ENCODE results near the gene C1orf56.
A peak's percentile ranks its signal among the peaks of the same experiment; 100 is the strongest.

C1orf56 gene

GRCh38 chr1:151067185-151067584 lies 19.6 kb downstream of the C1orf56 start:
- Histone ChIP-seq H3K4me3 (ENCODE audit: insufficient read depth, low read length, poor library complexity, severe bottlenecking) (no peak overlapping the region), H3K9me2 (replicated peaks; ENCODE audit: insufficient read depth, low read length) (no peaks in the 10 kb centered on the region), H3K9me3 (ENCODE audit: insufficient read depth, low read length) (no peaks in the 10 kb centered on the region), H3K27ac (ENCODE audit: low read depth, low read length) (no peak overlapping the region), H3K4me2 (ENCODE audit: low read depth, low read length, poor library complexity, severe bottlenecking) (no peak overlapping the region), H3K27me3 (ENCODE audit: low read length) (no peaks in the 10 kb centered on the region), H3K36me3 (ENCODE audit: low read length) (no peaks in the 10 kb centered on the region), H2AFZ (ENCODE audit: low read depth, low read length, severe bottlenecking) (no peak overlapping the region), H3F3A (ENCODE audit: insufficient read depth) (peaks cover 43% of the 10 kb centered on the region), H4K20me1 (ENCODE audit: low read depth, low read length) (no peaks in the 10 kb centered on the region), H3K9ac (ENCODE audit: low read length) (no peak overlapping the region), H3K79me2 (ENCODE audit: insufficient read depth, low read length) (peaks cover 5% of the 10 kb centered on the region; the same call in 1 of the 2 replicates)
- no peak for TF ChIP-seq CTCF (IDR thresholded peaks at IDR 0.05; ENCODE audit: insufficient read depth, low read length, poor library complexity, severe bottlenecking)
- TF ChIP-seq EZH2phosphoT487 (conservative IDR thresholded peaks at IDR 0.05; ENCODE audit: low read length), result no peak

- Histone ChIP-seq H3K79me2 (ENCODE audit: insufficient read depth, low read length) (peaks cover 5% of the 10 kb centered on the region; the same call in 1 of the 2 replicates), H2AFZ (ENCODE audit: low read depth, low read length, severe bottlenecking) (no peak overlapping the region), H3K27ac (ENCODE audit: low read depth, low read length) (peak overlapping the region; percentile 28; the same call in 1 of the 2 replicates), H3F3A (ENCODE audit: insufficient read depth) (peaks cover 51% of the 10 kb centered on the region), H3K4me3 (ENCODE audit: insufficient read depth, low read length, poor library complexity, severe bottlenecking) (no peak overlapping the region), H3K27me3 (ENCODE audit: low read length) (no peaks in the 10 kb centered on the region), H3K4me2 (ENCODE audit: low read depth, low read length, poor library complexity, severe bottlenecking) (peak overlapping the region; percentile 76), H3K9me3 (ENCODE audit: insufficient read depth, low read length) (no peaks in the 10 kb centered on the region), H4K20me1 (ENCODE audit: low read depth, low read length) (no peaks in the 10 kb centered on the region), H3K36me3 (ENCODE audit: low read length) (no peaks in the 10 kb centered on the region), H3K9me2 (replicated peaks; ENCODE audit: insufficient read depth, low read length) (no peaks in the 10 kb centered on the region), H3K9ac (ENCODE audit: low read length) (no peak overlapping the region)
- TF ChIP-seq EZH2phosphoT487 (conservative IDR thresholded peaks at IDR 0.05; ENCODE audit: low read length) (no peak), CTCF (IDR thresholded peaks at IDR 0.05; ENCODE audit: insufficient read depth, low read length, poor library complexity, severe bottlenecking) (no peak)
Observed at GRCh38 chr1:151069103-151069486, 21.5 kb downstream of the C1orf56 start.

- peak within 1 kb of the TSS; percentile 93 for H3K27ac ChIP-seq (ENCODE audit: low read depth, low read length)
Observed at GRCh38 chr1:151070474-151071276, 23.1 kb downstream of the C1orf56 start, which contains the start of gene GABPB2. Gene GABPB2 (plus strand): TSS chr1:151070761. CDS start chr1:151088190, 17,429 bp downstream.

More at GRCh38 chr1:151070474-151071276, 23.1 kb downstream of the C1orf56 start, which contains the start of gene GABPB2:
- Histone ChIP-seq H4K20me1 (ENCODE audit: low read depth, low read length) (no peaks in the 10 kb centered on the region), H3K4me3 (ENCODE audit: insufficient read depth, low read length, poor library complexity, severe bottlenecking) (peak within 1 kb of the TSS; percentile 93), H3K27me3 (ENCODE audit: low read length) (no peaks in the 10 kb centered on the region), H3K36me3 (ENCODE audit: low read length) (no peaks in the 10 kb centered on the region), H3K9me3 (ENCODE audit: insufficient read depth, low read length) (no peaks in the 10 kb centered on the region), H2AFZ (ENCODE audit: low read depth, low read length, severe bottlenecking) (peak within 1 kb of the TSS; percentile 56), H3K4me2 (ENCODE audit: low read depth, low read length, poor library complexity, severe bottlenecking) (peak within 1 kb of the TSS; percentile 76), H3K79me2 (ENCODE audit: insufficient read depth, low read length) (no peaks in the 10 kb centered on the region), H3K9me2 (replicated peaks; ENCODE audit: insufficient read depth, low read length) (no peaks in the 10 kb centered on the region), H3F3A (ENCODE audit: insufficient read depth) (peaks cover 47% of the 10 kb centered on the region), H3K9ac (ENCODE audit: low read length) (peak within 1 kb of the TSS; percentile 92)
- TF ChIP-seq EZH2phosphoT487 (conservative IDR thresholded peaks at IDR 0.05; ENCODE audit: low read length) (no peak), CTCF (IDR thresholded peaks at IDR 0.05; ENCODE audit: insufficient read depth, low read length, poor library complexity, severe bottlenecking) (peak; percentile 94)

Measured in SU-DHL-6 (cell line).